A673 (cell line): ENCODE results near the gene GANC. TPM values are rescaled to one million over a fixed set of nuclear protein-coding genes. Genes with fewer than 3 reads are reported as not detected.

Source experiments
- BruUV-seq: library from RNA; stranded (reverse); fragments of 400-500 nt; replicated peaks from 2 replicates; lab custom pipeline; 2021; lab: Mats Ljungman, UMichigan
- CTCF ChIA-PET: fragments of 300-600 bp; sonication (Branson Sonifier 250); formaldehyde crosslinking; loops from one replicate; lab custom pipeline; 2022; ENCODE audit warnings: antibody characterized with exemption; lab: Charles Lee
- POLR2A ChIA-PET: fragments of 300-600 bp; sonication (Branson Sonifier 250); formaldehyde crosslinking; loops from one replicate; lab custom pipeline; 2022; ENCODE audit warnings: antibody characterized with exemption; ENCODE audit not compliant: low non-redundant PET; lab: Charles Lee
- DNase-seq: peaks from one replicate; pipeline ENCODE4 v3.0.0-alpha.2; 2015; ENCODE audit warnings: low spot score
- H3K27ac ChIP-seq: fragments of 200-600 bp; sonication (generic); 2 replicates; pipeline ENCODE4 v1.5.1; 2016; ENCODE audit warnings: mixed run types, low read depth, mild to moderate bottlenecking, mixed read lengths, antibody characterized with exemption, low read length; ENCODE audit not compliant: poor library complexity, severe bottlenecking
- H3K27me3 ChIP-seq: fragments of 200-600 bp; sonication (generic); replicated peaks from 2 replicates; pipeline ENCODE4 v1.6.1; 2017; ENCODE audit warnings: mixed run types, low read depth, mild to moderate bottlenecking, mixed read lengths, antibody characterized with exemption, low read length; ENCODE audit not compliant: insufficient read depth, poor library complexity
- H3K36me3 ChIP-seq: fragments of 200-600 bp; sonication (generic); 2 replicates; pipeline ENCODE4 v1.6.1; 2016; ENCODE audit warnings: mixed run types, mild to moderate bottlenecking, mixed read lengths, antibody characterized with exemption, low read length; ENCODE audit not compliant: insufficient read depth, poor library complexity, severe bottlenecking
- H3K4me1 ChIP-seq: fragments of 200-600 bp; sonication (generic); 2 replicates; pipeline ENCODE4 v1.6.1; 2017; ENCODE audit warnings: mixed run types, mild to moderate bottlenecking, mixed read lengths, antibody characterized with exemption, low read length; ENCODE audit not compliant: insufficient read depth, poor library complexity, severe bottlenecking
- H3K4me3 ChIP-seq: fragments of 200-600 bp; sonication (generic); 2 replicates; pipeline ENCODE4 v1.5.1; 2016; ENCODE audit warnings: low read depth, mixed run types, mild to moderate bottlenecking, mixed read lengths, low read length; ENCODE audit not compliant: poor library complexity, severe bottlenecking
- H3K9me3 ChIP-seq: fragments of 200-600 bp; sonication (generic); 2 replicates; pipeline ENCODE4 v1.6.1; 2016; ENCODE audit warnings: mixed run types, low read depth, mild to moderate bottlenecking, mixed read lengths, antibody characterized with exemption, low read length; ENCODE audit not compliant: poor library complexity, severe bottlenecking
- EZH2 ChIP-seq: fragments of 200-600 bp; sonication (generic); IDR thresholded peaks from 2 replicates; pipeline ENCODE4 v1.6.1; 2017; ENCODE audit warnings: borderline replicate concordance, low read depth, mild to moderate bottlenecking, mixed read lengths, antibody characterized with exemption, low read length; ENCODE audit not compliant: poor library complexity, severe bottlenecking
- intact Hi-C: fragments of 100-400 bp; cut with micrococcal nuclease; formaldehyde crosslinking; loops from one replicate; pipeline ENCODE4 v1.10.0; 2022; ENCODE audit not compliant: unreplicated experiment
- total RNA-seq: library from RNA; stranded (reverse); gene quantifications from 2 replicates; pipeline ENCODE4 v1.2.3, GENCODE V29; 2021
- TF ChIP-seq, protein P1 (sequence below): fragments of 300-800, 200-600 bp; sonication (generic); conservative IDR thresholded peaks from 2 replicates; pipeline ENCODE4 v1.5.1; 2017; ENCODE audit warnings: low read depth, mild to moderate bottlenecking, antibody characterized with exemption, low read length, moderate library complexity, mixed read lengths

GANC gene
- total RNA-seq, 1 experiment from 2014 or later: 28.2 TPM

DNA sequence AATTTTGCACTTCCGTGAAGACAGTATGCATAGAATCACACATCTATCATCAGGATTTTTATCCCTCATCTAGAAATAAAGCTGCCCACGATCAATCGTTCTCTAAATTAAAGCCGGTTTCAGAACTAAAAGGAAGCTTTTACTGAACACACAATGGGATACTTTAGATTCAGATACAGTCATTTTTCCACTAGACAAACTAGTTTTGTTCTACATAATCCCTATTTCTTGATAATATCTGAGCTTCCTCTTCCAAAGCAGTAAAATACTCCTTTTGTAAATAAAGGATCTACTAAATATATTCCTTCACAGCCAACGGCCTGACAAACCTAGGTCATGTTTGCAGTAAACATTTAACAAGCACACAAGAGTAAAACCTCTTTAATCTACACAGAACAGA, 2.0 kb upstream of the GANC start:
- H3K9me3 ChIP-seq: no peaks in the 10 kb centered on the region
- no peak overlapping the region for H3K27ac ChIP-seq
- BruUV-seq: no TSS peak
- peaks cover 20% of the 10 kb centered on the region for H3K4me1 ChIP-seq
- DNase-seq: no peak
- POLR2A ChIA-PET: no interaction called here
- H3K27me3 ChIP-seq: no peaks in the 10 kb centered on the region
- H3K36me3 ChIP-seq: peaks cover 27% of the 10 kb centered on the region
- TF ChIP-seq EZH2: no peak
- TF ChIP-seq, protein P1, sequence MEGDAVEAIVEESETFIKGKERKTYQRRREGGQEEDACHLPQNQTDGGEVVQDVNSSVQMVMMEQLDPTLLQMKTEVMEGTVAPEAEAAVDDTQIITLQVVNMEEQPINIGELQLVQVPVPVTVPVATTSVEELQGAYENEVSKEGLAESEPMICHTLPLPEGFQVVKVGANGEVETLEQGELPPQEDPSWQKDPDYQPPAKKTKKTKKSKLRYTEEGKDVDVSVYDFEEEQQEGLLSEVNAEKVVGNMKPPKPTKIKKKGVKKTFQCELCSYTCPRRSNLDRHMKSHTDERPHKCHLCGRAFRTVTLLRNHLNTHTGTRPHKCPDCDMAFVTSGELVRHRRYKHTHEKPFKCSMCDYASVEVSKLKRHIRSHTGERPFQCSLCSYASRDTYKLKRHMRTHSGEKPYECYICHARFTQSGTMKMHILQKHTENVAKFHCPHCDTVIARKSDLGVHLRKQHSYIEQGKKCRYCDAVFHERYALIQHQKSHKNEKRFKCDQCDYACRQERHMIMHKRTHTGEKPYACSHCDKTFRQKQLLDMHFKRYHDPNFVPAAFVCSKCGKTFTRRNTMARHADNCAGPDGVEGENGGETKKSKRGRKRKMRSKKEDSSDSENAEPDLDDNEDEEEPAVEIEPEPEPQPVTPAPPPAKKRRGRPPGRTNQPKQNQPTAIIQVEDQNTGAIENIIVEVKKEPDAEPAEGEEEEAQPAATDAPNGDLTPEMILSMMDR: no peak
- no peak overlapping the region for H3K4me3 ChIP-seq
- intact Hi-C loops: loop anchor here (10.0 kb wide), 1 partner anchor 204 kb away; no protein-coding TSS in a partner anchor
- CTCF ChIA-PET: no interaction called here

DNA sequence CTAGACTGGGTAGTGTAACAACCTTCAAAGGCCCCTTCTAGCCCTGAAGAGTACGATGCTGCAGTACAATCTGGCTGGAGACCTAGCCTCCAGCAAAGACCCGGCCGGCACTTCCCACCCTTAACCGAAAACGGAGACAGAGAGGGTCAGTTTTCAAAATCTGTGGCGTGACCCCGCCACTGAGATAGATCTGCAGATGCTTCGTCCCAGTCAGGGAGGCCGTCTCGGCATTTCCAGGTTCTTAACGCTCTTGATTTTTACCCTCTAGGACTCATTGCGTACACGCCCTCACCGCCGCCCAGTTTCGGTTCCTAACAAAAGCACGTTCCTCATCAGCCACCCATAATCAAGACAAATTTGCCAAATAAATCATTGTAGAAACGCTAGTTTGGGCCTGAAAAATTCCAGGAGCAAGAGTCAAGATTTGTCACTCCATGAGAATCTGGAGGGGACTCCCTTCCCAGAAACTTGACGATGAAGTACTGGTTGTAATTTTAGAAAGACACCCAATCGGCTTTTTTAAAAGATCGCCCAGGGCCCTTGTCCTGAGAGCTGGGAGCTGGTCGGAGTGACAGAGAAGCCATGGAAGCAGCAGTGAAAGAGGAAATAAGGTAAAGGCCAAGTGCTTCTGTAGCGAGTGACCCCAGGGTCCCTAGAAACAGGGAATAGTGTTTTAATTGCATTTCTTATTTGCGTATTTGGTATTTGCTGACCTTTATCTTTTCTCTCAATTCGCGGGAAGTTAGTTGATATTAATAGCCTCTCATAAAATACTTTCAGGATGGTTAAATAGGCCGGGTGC, 1.1 kb downstream of the GANC start:
- ChIA-PET POLR2A (interaction anchor here (0.5 to 0.8 kb wide), 2 partner anchors 103 to 190 kb away, joined by 3 to 4 read pairs; no protein-coding TSS in a partner anchor), CTCF (no interaction called here)
- Histone ChIP-seq H3K4me3 (peak overlapping the region; percentile 81), H3K27me3 (no peaks in the 10 kb centered on the region), H3K36me3 (no peaks in the 10 kb centered on the region), H3K4me1 (peaks cover 23% of the 10 kb centered on the region), H3K27ac (peak overlapping the region; percentile 96), H3K9me3 (no peaks in the 10 kb centered on the region)
- TF ChIP-seq EZH2: no peak
- TF ChIP-seq, protein P1: no peak
- peak; percentile 61 for DNase-seq
- intact Hi-C loops: loop anchor here (10.0 kb wide), 1 partner anchor 201 kb away; no protein-coding TSS in a partner anchor
- BruUV-seq: TSS peak; percentile 65

DNA sequence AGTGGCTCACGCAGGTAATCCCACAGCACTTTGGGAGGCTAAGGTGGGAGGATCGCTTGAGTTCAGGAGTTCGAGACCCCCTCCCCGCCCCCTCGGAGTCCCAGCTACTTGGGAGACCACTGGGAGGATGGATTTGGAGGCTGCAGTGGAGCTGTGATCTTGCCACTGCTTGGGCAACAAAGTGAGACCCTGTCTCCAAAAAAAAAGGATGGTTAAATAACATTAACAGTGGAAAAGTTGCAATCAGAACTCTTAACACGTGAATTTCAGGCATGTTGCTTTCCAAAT, 1.6 kb downstream of the GANC start:
- no peak for TF ChIP-seq EZH2
- TF ChIP-seq, protein P1: no peak
- H3K36me3 ChIP-seq: no peaks in the 10 kb centered on the region
- ChIA-PET POLR2A (no interaction called here), CTCF (no interaction called here)
- no TSS peak for BruUV-seq
- peaks cover 23% of the 10 kb centered on the region for H3K4me1 ChIP-seq
- peak overlapping the region; percentile 96 for H3K27ac ChIP-seq
- H3K27me3 ChIP-seq: no peaks in the 10 kb centered on the region
- no peaks in the 10 kb centered on the region for H3K9me3 ChIP-seq
- peak overlapping the region; percentile 81 for H3K4me3 ChIP-seq
- intact Hi-C loops: loop anchor here (10.0 kb wide), 1 partner anchor 200 kb away; no protein-coding TSS in a partner anchor
- no peak for DNase-seq
